Neural cell (in vitro differentiated cells): Measurements from ENCODE around the gene TXLNG. TPM values are rescaled to one million over a fixed set of nuclear protein-coding genes. Genes with fewer than 3 reads are reported as not detected.
"Not testable (repeated sequence)": the region's sequence is repeated elsewhere in the genome, so short reads cannot be mapped to it uniquely, and the experiment has no call there.

Experiments
- H2AFZ ChIP-seq: fragments of 200-600, 300-800 bp; sonication (generic), shearing (Covaris generic); 2 replicates; pipeline ENCODE4 v1.6.0; 2014; ENCODE audit warnings: low read depth, mild to moderate bottlenecking, antibody characterized with exemption, low read length, moderate library complexity
- H3F3A ChIP-seq: fragments of 200-600 bp; shearing (Covaris generic); 2 replicates; pipeline ENCODE4 v1.6.1; 2016; ENCODE audit warnings: mild to moderate bottlenecking, moderate library complexity, mixed read lengths, antibody characterized with exemption, low read length; ENCODE audit not compliant: insufficient read depth, poor library complexity, severe bottlenecking
- H3K27ac ChIP-seq: fragments of 200-600, 300-800 bp; sonication (generic), shearing (Covaris generic); 2 replicates; pipeline ENCODE4 v1.5.1; 2014; ENCODE audit warnings: mild to moderate bottlenecking, low read length, moderate library complexity
- H3K27me3 ChIP-seq: fragments of 300-800, 200-600 bp; sonication (generic), shearing (Covaris generic); 2 replicates; pipeline ENCODE4 v1.6.0; 2014; ENCODE audit warnings: mild to moderate bottlenecking, low read depth, low read length, moderate library complexity; ENCODE audit not compliant: insufficient read depth
- H3K36me3 ChIP-seq: fragments of 300-800, 200-600 bp; sonication (generic), shearing (Covaris generic); 2 replicates; pipeline ENCODE4 v1.5.1; 2014; ENCODE audit warnings: mild to moderate bottlenecking, antibody characterized with exemption, low read length, moderate library complexity; ENCODE audit not compliant: insufficient read depth
- H3K4me2 ChIP-seq: fragments of 300-800, 200-600 bp; sonication (generic), shearing (Covaris generic); 2 replicates; pipeline ENCODE4 v1.6.0; 2014; ENCODE audit warnings: mild to moderate bottlenecking, low read length
- H3K4me3 ChIP-seq: fragments of 300-800, 200-600 bp; sonication (generic), shearing (Covaris generic); 2 replicates; pipeline ENCODE4 v1.5.1; 2014; ENCODE audit warnings: mild to moderate bottlenecking, low read length, moderate library complexity
- H3K79me2 ChIP-seq: fragments of 200-600 bp; shearing (Covaris generic); replicated peaks from 2 replicates; pipeline ENCODE4 v1.6.0; 2014; ENCODE audit warnings: mild to moderate bottlenecking, low read length, moderate library complexity; ENCODE audit not compliant: insufficient read depth
- H3K9ac ChIP-seq: fragments of 300-800, 200-600 bp; sonication (generic), shearing (Covaris generic); 2 replicates; pipeline ENCODE4 v1.6.1; 2016; ENCODE audit warnings: mild to moderate bottlenecking, low read length, mixed read lengths
- H3K9me2 ChIP-seq: fragments of 200-600 bp; shearing (Covaris generic); 2 replicates; pipeline ENCODE4 v1.6.1; 2016; ENCODE audit warnings: mild to moderate bottlenecking, low read length, mixed read lengths; ENCODE audit not compliant: insufficient read depth
- H3K9me3 ChIP-seq: fragments of 200-600, 300-800 bp; sonication (generic), shearing (Covaris generic); 2 replicates; pipeline ENCODE4 v1.6.1; 2016; ENCODE audit warnings: mild to moderate bottlenecking, mixed run types, low read length, moderate library complexity, mixed read lengths
- H4K20me1 ChIP-seq: fragments of 200-600 bp; shearing (Covaris generic); 2 replicates; pipeline ENCODE4 v1.6.1; 2016; ENCODE audit warnings: mild to moderate bottlenecking, mixed run types; ENCODE audit not compliant: insufficient read depth
- EP300 ChIP-seq: fragments of 450-650 bp; conservative IDR thresholded peaks from 2 replicates; pipeline ENCODE4 v1.6.1; 2014; ENCODE audit warnings: antibody characterized with exemption, mild to moderate bottlenecking, moderate library complexity; ENCODE audit not compliant: poor library complexity, severe bottlenecking
- EZH2 ChIP-seq: fragments of 200-600, 300-800 bp; shearing (Covaris generic), sonication (generic); IDR thresholded peaks from 2 replicates; pipeline ENCODE4 v1.6.1; 2014; ENCODE audit warnings: antibody characterized with exemption, low read length, borderline replicate concordance, mild to moderate bottlenecking; ENCODE audit not compliant: insufficient read depth, poor library complexity, severe bottlenecking
- MXI1 ChIP-seq: fragments of 450-650 bp; conservative IDR thresholded peaks from 2 replicates; pipeline ENCODE4 v1.6.1; 2014; ENCODE audit warnings: antibody characterized with exemption, mild to moderate bottlenecking; ENCODE audit not compliant: poor library complexity, severe bottlenecking
- POLR2AphosphoS5 ChIP-seq: IDR thresholded peaks from 2 replicates; pipeline ENCODE4 v1.6.1; 2012
- RAD21 ChIP-seq: fragments of 450-650 bp; conservative IDR thresholded peaks from 2 replicates; pipeline ENCODE4 v1.6.1; 2014; ENCODE audit warnings: antibody characterized with exemption, mild to moderate bottlenecking, moderate library complexity
- REST ChIP-seq: IDR thresholded peaks from 2 replicates; pipeline ENCODE4 v1.6.1; 2012; ENCODE audit warnings: borderline replicate concordance
- SMC3 ChIP-seq: fragments of 450-650 bp; conservative IDR thresholded peaks from 2 replicates; pipeline ENCODE4 v1.6.1; 2014; ENCODE audit warnings: antibody characterized with exemption, mild to moderate bottlenecking, moderate library complexity; ENCODE audit not compliant: poor library complexity
- TAF1 ChIP-seq: IDR thresholded peaks from 2 replicates; pipeline ENCODE4 v1.6.1; 2012; ENCODE audit warnings: low read depth
- polyA plus RNA-seq: library from polyadenylated mRNA; depleted of rRNA; stranded (reverse); fragments of >200 nt; gene quantifications from 2 replicates; pipeline ENCODE4 v1.2.3, GENCODE V29; 2014
- TF ChIP-seq, protein P1 (sequence below): fragments of 450-650 bp; IDR thresholded peaks from 2 replicates; pipeline ENCODE4 v1.5.1; 2014; ENCODE audit warnings: antibody characterized with exemption, mild to moderate bottlenecking, moderate library complexity; ENCODE audit not compliant: poor library complexity, severe bottlenecking

TXLNG gene
- polyA plus RNA-seq, 1 donor from 2014 or later = 24.2 TPM

DNA sequence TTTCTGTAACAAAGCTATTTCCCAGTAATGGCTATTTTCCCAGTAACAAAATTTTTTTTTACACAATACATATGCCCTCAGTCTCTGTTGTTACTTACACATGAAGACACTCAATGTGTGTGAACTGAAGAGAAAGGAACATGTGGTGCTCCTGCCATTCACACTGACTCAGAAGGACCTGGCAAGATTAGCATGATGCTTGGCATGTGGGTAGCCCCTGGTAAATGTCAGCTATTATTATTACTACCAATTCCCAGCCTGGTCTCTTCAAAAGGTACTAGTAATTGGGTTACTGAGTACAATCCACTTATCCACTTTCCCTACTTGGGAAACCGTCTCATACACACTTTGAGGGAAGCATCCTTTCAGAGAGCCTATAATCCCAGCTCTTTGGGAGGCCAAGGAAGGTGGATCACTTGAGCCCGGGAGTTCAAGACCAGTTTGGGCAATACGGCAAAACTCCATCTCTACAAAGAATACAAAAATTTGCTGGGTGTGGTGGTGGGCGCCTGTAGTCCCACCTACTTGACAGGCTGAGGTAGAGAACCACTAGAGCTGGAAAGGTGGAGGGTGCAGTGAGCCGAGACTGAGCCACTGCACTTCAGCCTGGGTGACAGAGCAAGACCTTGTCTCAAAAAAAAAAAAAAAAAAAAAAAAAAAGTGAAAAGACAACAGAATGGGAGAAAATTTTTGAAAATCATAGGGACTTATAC lies 69.3 kb downstream of the TXLNG start:
- no peaks in the 10 kb centered on the region for H4K20me1 ChIP-seq
- TF ChIP-seq EZH2 (no peak), RAD21 (no peak), REST (no peak), POLR2AphosphoS5 (no peak), TAF1 (no peak), SMC3 (no peak), EP300 (no peak), MXI1 (no peak)
- TF ChIP-seq, protein P1, sequence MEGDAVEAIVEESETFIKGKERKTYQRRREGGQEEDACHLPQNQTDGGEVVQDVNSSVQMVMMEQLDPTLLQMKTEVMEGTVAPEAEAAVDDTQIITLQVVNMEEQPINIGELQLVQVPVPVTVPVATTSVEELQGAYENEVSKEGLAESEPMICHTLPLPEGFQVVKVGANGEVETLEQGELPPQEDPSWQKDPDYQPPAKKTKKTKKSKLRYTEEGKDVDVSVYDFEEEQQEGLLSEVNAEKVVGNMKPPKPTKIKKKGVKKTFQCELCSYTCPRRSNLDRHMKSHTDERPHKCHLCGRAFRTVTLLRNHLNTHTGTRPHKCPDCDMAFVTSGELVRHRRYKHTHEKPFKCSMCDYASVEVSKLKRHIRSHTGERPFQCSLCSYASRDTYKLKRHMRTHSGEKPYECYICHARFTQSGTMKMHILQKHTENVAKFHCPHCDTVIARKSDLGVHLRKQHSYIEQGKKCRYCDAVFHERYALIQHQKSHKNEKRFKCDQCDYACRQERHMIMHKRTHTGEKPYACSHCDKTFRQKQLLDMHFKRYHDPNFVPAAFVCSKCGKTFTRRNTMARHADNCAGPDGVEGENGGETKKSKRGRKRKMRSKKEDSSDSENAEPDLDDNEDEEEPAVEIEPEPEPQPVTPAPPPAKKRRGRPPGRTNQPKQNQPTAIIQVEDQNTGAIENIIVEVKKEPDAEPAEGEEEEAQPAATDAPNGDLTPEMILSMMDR = no peak
- no peaks in the 10 kb centered on the region for H3F3A ChIP-seq
- no peak overlapping the region for H3K9ac ChIP-seq
- H3K79me2 ChIP-seq = no peaks in the 10 kb centered on the region
- no peaks in the 10 kb centered on the region for H3K9me3 ChIP-seq
- H3K4me2 ChIP-seq = no peak overlapping the region
- H3K27me3 ChIP-seq = no peaks in the 10 kb centered on the region
- no peak overlapping the region for H3K27ac ChIP-seq
- H2AFZ ChIP-seq = no peak overlapping the region
- no peaks in the 10 kb centered on the region for H3K9me2 ChIP-seq
- H3K36me3 ChIP-seq = no peaks in the 10 kb centered on the region
- no peak overlapping the region for H3K4me3 ChIP-seq

- not testable (repeated sequence) for H3K4me3 ChIP-seq, H3K27me3 ChIP-seq, H3F3A ChIP-seq, H2AFZ ChIP-seq, H4K20me1 ChIP-seq, H3K36me3 ChIP-seq, H3K9me3 ChIP-seq, H3K9me2 ChIP-seq, H3K27ac ChIP-seq, H3K79me2 ChIP-seq, H3K9ac ChIP-seq, H3K4me2 ChIP-seq
Measured at GRCh38 chrX:16856076-16856404, 69.8 kb downstream of the TXLNG start.

GRCh38 chrX:16856744-16857143 lies 70.5 kb downstream of the TXLNG start:
- no peak overlapping the region for H3K4me2 ChIP-seq
- no peaks in the 10 kb centered on the region for H3F3A ChIP-seq
- H3K79me2 ChIP-seq = no peaks in the 10 kb centered on the region
- H3K27ac ChIP-seq = no peak overlapping the region
- no peaks in the 10 kb centered on the region for H3K9me3 ChIP-seq
- H3K4me3 ChIP-seq = no peak overlapping the region
- no peak overlapping the region for H3K9ac ChIP-seq
- TF ChIP-seq POLR2AphosphoS5 = no peak
- TF ChIP-seq REST = no peak
- no peak for TF ChIP-seq EZH2
- no peak for TF ChIP-seq TAF1
- no peak for TF ChIP-seq MXI1
- no peak for TF ChIP-seq RAD21
- TF ChIP-seq, protein P1 = no peak
- TF ChIP-seq EP300 = no peak
- TF ChIP-seq SMC3 = no peak
- H3K36me3 ChIP-seq = no peaks in the 10 kb centered on the region
- H3K9me2 ChIP-seq = no peaks in the 10 kb centered on the region
- no peak overlapping the region for H2AFZ ChIP-seq
- no peaks in the 10 kb centered on the region for H3K27me3 ChIP-seq
- H4K20me1 ChIP-seq = no peaks in the 10 kb centered on the region
